Liver (tissue), 9 donors: ENCODE data around the gene FAM78B. TPM values are rescaled to one million over a fixed set of nuclear protein-coding genes. Genes with fewer than 3 reads are reported as not detected.

ENCODE experiments used
- DNase-seq: peaks from one replicate; pipeline ENCODE4 v3.0.0-alpha.2; 2017; ENCODE audit warnings: low spot score
- H3K27ac ChIP-seq, 2 donors: one replicate each; pipeline ENCODE4 v1.7.0; 2013; ENCODE audit warnings: inconsistent platforms in 2 of 2, low read length in 2 of 2, control low read depth in 1 of 2, low read depth in 1 of 2, mild to moderate bottlenecking in 1 of 2
- H3K27me3 ChIP-seq, 4 donors: one replicate each; pipeline versions ENCODE4 v1.6.1 to v1.7.0; 2013; ENCODE audit warnings: low read length in 3 of 4, inconsistent platforms in 1 of 4, mild to moderate bottlenecking in 1 of 4, moderate library complexity in 1 of 4; ENCODE audit not compliant: control insufficient read depth in 4 of 4, insufficient read depth in 4 of 4
- H3K36me3 ChIP-seq, 4 donors: one replicate each; pipeline versions ENCODE4 v1.6.1 to v1.7.0; 2013; ENCODE audit warnings: low read length in 3 of 4, mild to moderate bottlenecking in 3 of 4, low read depth in 1 of 4, moderate library complexity in 1 of 4; ENCODE audit not compliant: control insufficient read depth in 4 of 4, insufficient read depth in 3 of 4
- H3K4me1 ChIP-seq, 4 donors: one replicate each; pipeline versions ENCODE4 v1.6.1 to v1.7.0; 2013; ENCODE audit warnings: low read length in 3 of 4, mild to moderate bottlenecking in 3 of 4, moderate library complexity in 1 of 4; ENCODE audit not compliant: control insufficient read depth in 4 of 4, insufficient read depth in 4 of 4
- H3K4me3 ChIP-seq, 3 donors: one replicate each; pipeline versions ENCODE4 v1.6.1 to v1.7.0; 2013; ENCODE audit warnings: low read length in 3 of 3, control low read depth in 1 of 3, low read depth in 1 of 3, mild to moderate bottlenecking in 1 of 3
- H3K9ac ChIP-seq, 2 donors: one replicate each; pipeline ENCODE4 v1.7.0; 2013; ENCODE audit warnings: low read length in 2 of 2, mild to moderate bottlenecking in 2 of 2, moderate library complexity in 2 of 2, control low read depth in 1 of 2, low read depth in 1 of 2
- H3K9me3 ChIP-seq, 4 donors: one replicate each; pipeline versions ENCODE4 v1.6.1 to v1.7.0; 2013; ENCODE audit warnings: low read length in 3 of 4; ENCODE audit not compliant: control insufficient read depth in 4 of 4
- EGR1 ChIP-seq, 2 donors: IDR thresholded peaks; 2 replicates each; pipeline ENCODE4 v1.6.1; 2016 to 2018; ENCODE audit warnings: antibody characterized with exemption in 2 of 2, low read depth in 2 of 2
- FOXA1 ChIP-seq: IDR thresholded peaks from 2 replicates; pipeline ENCODE4 v1.6.1; 2016; ENCODE audit warnings: antibody characterized with exemption
- FOXA2 ChIP-seq: IDR thresholded peaks from 2 replicates; pipeline ENCODE4 v1.6.1; 2016; ENCODE audit warnings: antibody characterized with exemption
- HNF4A ChIP-seq, 2 donors: conservative IDR thresholded peaks; 2 replicates each; pipeline ENCODE4 v1.6.1; 2016; ENCODE audit warnings: antibody characterized with exemption in 2 of 2, mild to moderate bottlenecking in 2 of 2
- HNF4G ChIP-seq: IDR thresholded peaks from 2 replicates; pipeline ENCODE4 v1.6.1; 2016; ENCODE audit warnings: antibody characterized with exemption
- JUND ChIP-seq, 2 donors: IDR thresholded peaks; 2 replicates each; pipeline ENCODE4 v1.6.1; 2016; ENCODE audit warnings: antibody characterized with exemption in 2 of 2
- NR2F2 ChIP-seq: IDR thresholded peaks from 2 replicates; pipeline ENCODE4 v1.6.1; 2016; ENCODE audit warnings: antibody characterized with exemption
- RAD21 ChIP-seq, 2 donors: IDR thresholded peaks; 2 replicates each; pipeline ENCODE4 v1.6.1; 2016; ENCODE audit warnings: antibody characterized with exemption in 2 of 2, mild to moderate bottlenecking in 2 of 2
- RXRA ChIP-seq, 2 donors: IDR thresholded peaks; 2 replicates each; pipeline ENCODE4 v1.6.1; 2017 to 2018; ENCODE audit warnings: antibody characterized with exemption in 2 of 2, mild to moderate bottlenecking in 1 of 2
- TAF1 ChIP-seq: conservative IDR thresholded peaks from 2 replicates; pipeline ENCODE4 v1.6.1; 2016; ENCODE audit warnings: antibody characterized with exemption, mild to moderate bottlenecking
- YY1 ChIP-seq: IDR thresholded peaks from 2 replicates; pipeline ENCODE4 v1.6.1; 2016; ENCODE audit warnings: antibody characterized with exemption, mild to moderate bottlenecking
- WGBS: extraction: QIAGEN DNeasy Blood & Tissue Kit; methylation state at CpG from one replicate; pipeline ENCODE4 v1.1.7; 2013; 5-methylcytosine and 5-hydroxymethylcytosine counted together
- polyA plus RNA-seq, 2 donors: library from polyadenylated mRNA; stranded (reverse) in 1 of 2; unstranded in 1 of 2; fragments of 200-250 nt in 1 of 2; fragments of >200 nt in 1 of 2; fragmentation: Nextera tagmentation in 1 of 2; extraction: Ambion mirVana in 1 of 2; gene quantifications; one replicate each; pipeline versions ENCODE4 v1.2.1 to v1.2.3, GENCODE V29; 2013 to 2015
- total RNA-seq, 2 donors: library from RNA; depleted of rRNA; stranded (reverse); fragments of >200 nt; gene quantifications; one replicate each; pipeline ENCODE4 v1.2.3, GENCODE V29; 2014
- TF ChIP-seq, protein P1 (sequence below): fragments of 150-350 bp; IDR thresholded peaks from 2 replicates; pipeline ENCODE4 v1.5.1; 2017; ENCODE audit warnings: improper control_type of control experiment, low read depth, low read length; ENCODE audit not compliant: missing input control
- TF ChIP-seq, protein P2 (sequence below): IDR thresholded peaks from 2 replicates; pipeline ENCODE4 v1.6.1; 2016; ENCODE audit warnings: antibody characterized with exemption
- TF ChIP-seq, protein P3 (sequence below): IDR thresholded peaks from 2 replicates; pipeline ENCODE4 v1.6.1; 2016; ENCODE audit warnings: antibody characterized with exemption
- TF ChIP-seq, protein P4 (sequence below): IDR thresholded peaks from 2 replicates; pipeline ENCODE4 v1.6.1; 2016; ENCODE audit warnings: antibody characterized with exemption
- donor health status: healthy.
- donor health status: healthy.
- donor health status: healthy.
- donor health status: healthy.
- donor health status: healthy.

FAM78B gene
- total and polyA plus RNA-seq, 4 donors: 0.14 to 0.92 (median 0.49) TPM

DNA sequence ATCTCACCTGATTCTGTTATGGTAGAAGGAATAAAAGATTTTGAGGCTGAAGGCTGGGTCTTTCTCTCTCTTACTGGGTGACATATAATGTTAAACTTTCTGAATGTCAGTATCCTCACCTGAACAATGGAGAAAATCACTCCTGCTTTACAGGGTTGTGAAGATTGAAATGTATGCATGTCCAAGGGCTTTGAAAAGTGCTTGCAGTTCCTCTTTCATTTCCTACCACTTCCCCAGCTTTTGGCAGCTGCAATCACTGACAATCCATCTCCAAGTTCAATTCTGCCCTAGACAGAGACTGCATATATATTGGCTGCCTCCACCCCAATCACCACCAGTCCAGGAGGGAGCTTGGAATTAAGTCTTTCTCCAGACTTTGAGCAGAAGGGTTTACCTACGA, 39.8 kb downstream of the FAM78B start:
- H3K4me1 ChIP-seq: no peaks in the 10 kb centered on the region
- TF ChIP-seq FOXA2 (no peak), YY1 (no peak), NR2F2 (no peak)
- no peak for DNase-seq
- no peaks in the 10 kb centered on the region for H3K27me3 ChIP-seq
- no peaks in the 10 kb centered on the region for H3K9me3 ChIP-seq
- no peak overlapping the region for H3K9ac ChIP-seq
- H3K36me3 ChIP-seq: no peaks in the 10 kb centered on the region
- 60% methylated on average over 1 of the region's 1 CpG for WGBS
- no peak overlapping the region for H3K27ac ChIP-seq
- no peak overlapping the region for H3K4me3 ChIP-seq

DNA sequence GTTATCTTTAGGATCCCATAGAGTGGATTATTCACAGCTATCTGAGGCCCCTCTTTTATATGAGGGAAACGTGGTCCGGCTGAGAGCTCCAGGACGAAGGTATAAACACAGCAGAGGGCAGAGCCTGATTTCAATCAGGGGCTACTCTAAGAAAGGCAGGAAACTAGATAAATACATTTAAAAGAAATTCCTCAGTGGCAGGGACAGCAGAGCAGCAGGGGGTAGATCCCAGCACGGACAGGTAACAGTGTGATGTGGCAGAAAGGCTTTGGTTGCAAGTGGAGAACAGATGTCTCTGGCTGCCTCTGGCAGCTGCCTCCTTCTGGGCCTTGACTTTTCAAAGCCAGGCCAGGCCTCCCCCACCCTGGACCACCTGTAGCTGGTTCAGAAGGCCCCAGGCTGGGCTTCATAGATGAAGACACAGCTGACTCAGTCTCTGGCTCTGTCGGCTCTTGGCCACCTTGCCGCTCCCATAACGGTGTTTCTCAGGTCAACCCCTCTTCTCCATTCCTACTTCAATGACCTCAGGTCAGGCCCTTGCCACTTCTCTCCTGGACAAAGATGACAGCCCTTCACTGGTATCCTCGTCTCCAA, 43.8 kb downstream of the FAM78B start:
- H3K4me3 ChIP-seq: no peak overlapping the region
- 87% methylated on average over 8 of the region's 8 CpGs for WGBS
- H3K36me3 ChIP-seq: no peaks in the 10 kb centered on the region
- H3K4me1 ChIP-seq: no peaks in the 10 kb centered on the region
- TF ChIP-seq HNF4A (conservative IDR thresholded peaks at IDR 0.05) (no peak), NR2F2 (no peak), TAF1 (no peak)
- TF ChIP-seq, protein P1, sequence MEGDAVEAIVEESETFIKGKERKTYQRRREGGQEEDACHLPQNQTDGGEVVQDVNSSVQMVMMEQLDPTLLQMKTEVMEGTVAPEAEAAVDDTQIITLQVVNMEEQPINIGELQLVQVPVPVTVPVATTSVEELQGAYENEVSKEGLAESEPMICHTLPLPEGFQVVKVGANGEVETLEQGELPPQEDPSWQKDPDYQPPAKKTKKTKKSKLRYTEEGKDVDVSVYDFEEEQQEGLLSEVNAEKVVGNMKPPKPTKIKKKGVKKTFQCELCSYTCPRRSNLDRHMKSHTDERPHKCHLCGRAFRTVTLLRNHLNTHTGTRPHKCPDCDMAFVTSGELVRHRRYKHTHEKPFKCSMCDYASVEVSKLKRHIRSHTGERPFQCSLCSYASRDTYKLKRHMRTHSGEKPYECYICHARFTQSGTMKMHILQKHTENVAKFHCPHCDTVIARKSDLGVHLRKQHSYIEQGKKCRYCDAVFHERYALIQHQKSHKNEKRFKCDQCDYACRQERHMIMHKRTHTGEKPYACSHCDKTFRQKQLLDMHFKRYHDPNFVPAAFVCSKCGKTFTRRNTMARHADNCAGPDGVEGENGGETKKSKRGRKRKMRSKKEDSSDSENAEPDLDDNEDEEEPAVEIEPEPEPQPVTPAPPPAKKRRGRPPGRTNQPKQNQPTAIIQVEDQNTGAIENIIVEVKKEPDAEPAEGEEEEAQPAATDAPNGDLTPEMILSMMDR: no peak
- TF ChIP-seq, protein P2, sequence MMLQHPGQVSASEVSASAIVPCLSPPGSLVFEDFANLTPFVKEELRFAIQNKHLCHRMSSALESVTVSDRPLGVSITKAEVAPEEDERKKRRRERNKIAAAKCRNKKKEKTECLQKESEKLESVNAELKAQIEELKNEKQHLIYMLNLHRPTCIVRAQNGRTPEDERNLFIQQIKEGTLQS: no peak
- TF ChIP-seq, protein P3, sequence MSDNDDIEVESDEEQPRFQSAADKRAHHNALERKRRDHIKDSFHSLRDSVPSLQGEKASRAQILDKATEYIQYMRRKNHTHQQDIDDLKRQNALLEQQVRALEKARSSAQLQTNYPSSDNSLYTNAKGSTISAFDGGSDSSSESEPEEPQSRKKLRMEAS: no peak
- no peak overlapping the region for H3K27ac ChIP-seq
- no peak overlapping the region for H3K9ac ChIP-seq
- H3K27me3 ChIP-seq: no peaks in the 10 kb centered on the region
- H3K9me3 ChIP-seq: no peaks in the 10 kb centered on the region
- no peak for DNase-seq

DNA sequence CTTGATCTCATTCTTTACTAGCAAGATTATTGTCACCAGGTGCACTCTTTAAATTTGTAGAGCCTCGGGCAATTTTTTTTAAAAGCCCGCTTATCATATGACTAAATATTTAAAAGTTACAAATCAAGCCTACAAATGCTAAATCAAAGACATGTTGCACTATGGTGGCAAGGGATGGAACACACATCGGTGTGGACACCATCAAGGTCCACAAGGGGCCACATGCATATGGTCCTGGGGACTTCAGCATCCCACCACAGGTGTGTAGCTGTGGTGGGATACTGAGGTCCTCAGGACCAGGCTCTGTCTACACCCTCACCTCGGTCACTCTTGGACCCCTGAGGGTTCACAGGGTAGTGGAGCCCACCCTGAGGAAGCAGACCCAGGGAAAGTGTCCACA, 45.8 kb downstream of the FAM78B start:
- Histone ChIP-seq H3K36me3 (no peaks in the 10 kb centered on the region), H3K27me3 (no peaks in the 10 kb centered on the region), H3K9me3 (no peaks in the 10 kb centered on the region), H3K27ac (no peak overlapping the region), H3K4me1 (no peaks in the 10 kb centered on the region), H3K9ac (no peak overlapping the region), H3K4me3 (no peak overlapping the region)
- DNase-seq: no peak
- TF ChIP-seq, protein P1: no peak
- TF ChIP-seq, protein P4, sequence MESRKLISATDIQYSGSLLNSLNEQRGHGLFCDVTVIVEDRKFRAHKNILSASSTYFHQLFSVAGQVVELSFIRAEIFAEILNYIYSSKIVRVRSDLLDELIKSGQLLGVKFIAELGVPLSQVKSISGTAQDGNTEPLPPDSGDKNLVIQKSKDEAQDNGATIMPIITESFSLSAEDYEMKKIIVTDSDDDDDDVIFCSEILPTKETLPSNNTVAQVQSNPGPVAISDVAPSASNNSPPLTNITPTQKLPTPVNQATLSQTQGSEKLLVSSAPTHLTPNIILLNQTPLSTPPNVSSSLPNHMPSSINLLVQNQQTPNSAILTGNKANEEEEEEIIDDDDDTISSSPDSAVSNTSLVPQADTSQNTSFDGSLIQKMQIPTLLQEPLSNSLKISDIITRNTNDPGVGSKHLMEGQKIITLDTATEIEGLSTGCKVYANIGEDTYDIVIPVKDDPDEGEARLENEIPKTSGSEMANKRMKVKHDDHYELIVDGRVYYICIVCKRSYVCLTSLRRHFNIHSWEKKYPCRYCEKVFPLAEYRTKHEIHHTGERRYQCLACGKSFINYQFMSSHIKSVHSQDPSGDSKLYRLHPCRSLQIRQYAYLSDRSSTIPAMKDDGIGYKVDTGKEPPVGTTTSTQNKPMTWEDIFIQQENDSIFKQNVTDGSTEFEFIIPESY: no peak
- TF ChIP-seq HNF4A (conservative IDR thresholded peaks at IDR 0.05) (no peak), RAD21 (IDR thresholded peaks at IDR 0.05) (no peak), HNF4G (no peak), JUND (IDR thresholded peaks at IDR 0.05) (no peak), RXRA (IDR thresholded peaks at IDR 0.05) (no peak), EGR1 (IDR thresholded peaks at IDR 0.05; ENCODE audit: low read depth in 2 of 2) (no peak), FOXA1 (no peak)
- TF ChIP-seq, protein P2: no peak
- TF ChIP-seq, protein P3: no peak
- 92% methylated on average over 4 of the region's 4 CpGs for WGBS
